Measurements from ENCODE around the gene USF2.

The USF2 gene

GRCh38 chr19:35313587-35313986 lies 44.8 kb downstream of the USF2 start:
- H3K4me1 ChIP-seq, result no peaks in the 10 kb centered on the region
- H3K9me3 ChIP-seq, result no peaks in the 10 kb centered on the region
- H3K4me3 ChIP-seq, result no peak overlapping the region
- no peak for DNase-seq (ENCODE audit: low spot score in 2 of 2)
- H3K36me3 ChIP-seq (replicated peaks), result no peaks in the 10 kb centered on the region
- in situ Hi-C loops (cut with MboI; ENCODE audit: low sequenced_read_pairs), result no loop called here
- no peaks in the 10 kb centered on the region for H3K27me3 ChIP-seq (ENCODE audit: low read depth)

GRCh38 chr19:35314031-35314430 lies 45.3 kb downstream of the USF2 start:
- Histone ChIP-seq H3K4me3 (no peak overlapping the region), H3K9me3 (no peaks in the 10 kb centered on the region), H3K4me1 (no peaks in the 10 kb centered on the region), H3K36me3 (replicated peaks) (no peaks in the 10 kb centered on the region), H3K27me3 (ENCODE audit: low read depth) (no peaks in the 10 kb centered on the region)
- DNase-seq (ENCODE audit: low spot score in 2 of 2), result no peak
- in situ Hi-C loops (cut with MboI; ENCODE audit: low sequenced_read_pairs), result no loop called here

GRCh38 chr19:35314858-35315470 lies 46.2 kb downstream of the USF2 start:
- Histone ChIP-seq H3K27me3 (ENCODE audit: low read depth) (no peaks in the 10 kb centered on the region), H3K9me3 (no peaks in the 10 kb centered on the region), H3K4me1 (no peaks in the 10 kb centered on the region), H3K36me3 (replicated peaks) (no peaks in the 10 kb centered on the region), H3K4me3 (no peak overlapping the region)
- no peak for DNase-seq (ENCODE audit: low spot score in 2 of 2)
- in situ Hi-C loops (cut with MboI; ENCODE audit: low sequenced_read_pairs), result no loop called here

- no peak for DNase-seq (ENCODE audit: low spot score in 2 of 2)
- no peaks in the 10 kb centered on the region for H3K4me1 ChIP-seq
- H3K9me3 ChIP-seq, result no peaks in the 10 kb centered on the region
- in situ Hi-C loops (cut with MboI; ENCODE audit: low sequenced_read_pairs), result no loop called here
- H3K36me3 ChIP-seq (replicated peaks), result no peaks in the 10 kb centered on the region
- H3K27me3 ChIP-seq (ENCODE audit: low read depth), result no peaks in the 10 kb centered on the region
- H3K4me3 ChIP-seq, result no peak overlapping the region
These were observed 47.1 kb downstream of the USF2 start for GRCh38 chr19:35315883-35316282.

GRCh38 chr19:35316560-35316959 lies 47.8 kb downstream of the USF2 start:
- no peak for DNase-seq (ENCODE audit: low spot score in 2 of 2)
- Histone ChIP-seq H3K36me3 (replicated peaks) (no peaks in the 10 kb centered on the region), H3K4me1 (no peaks in the 10 kb centered on the region), H3K9me3 (no peaks in the 10 kb centered on the region), H3K4me3 (no peak overlapping the region), H3K27me3 (ENCODE audit: low read depth) (no peaks in the 10 kb centered on the region)
- in situ Hi-C loops (cut with MboI; ENCODE audit: low sequenced_read_pairs), result no loop called here

GRCh38 chr19:35317464-35318043 lies 48.8 kb downstream of the USF2 start:
- in situ Hi-C loops (cut with MboI; ENCODE audit: low sequenced_read_pairs), result no loop called here
- H3K36me3 ChIP-seq (replicated peaks), result no peaks in the 10 kb centered on the region
- no peaks in the 10 kb centered on the region for H3K4me1 ChIP-seq
- no peaks in the 10 kb centered on the region for H3K27me3 ChIP-seq (ENCODE audit: low read depth)
- no peaks in the 10 kb centered on the region; the same call in 1 of the 2 replicates for H3K9me3 ChIP-seq
- DNase-seq (ENCODE audit: low spot score in 2 of 2), result no peak
- no peak overlapping the region for H3K4me3 ChIP-seq

GRCh38 chr19:35318679-35319448 lies 50.1 kb downstream of the USF2 start:
- no peak for DNase-seq (ENCODE audit: low spot score in 2 of 2)
- Histone ChIP-seq H3K36me3 (replicated peaks) (no peaks in the 10 kb centered on the region), H3K27me3 (ENCODE audit: low read depth) (no peaks in the 10 kb centered on the region), H3K4me3 (no peak overlapping the region), H3K9me3 (no peaks in the 10 kb centered on the region; the same call in 1 of the 2 replicates), H3K4me1 (no peaks in the 10 kb centered on the region)
- in situ Hi-C loops (cut with MboI; ENCODE audit: low sequenced_read_pairs), result no loop called here

- no peaks in the 10 kb centered on the region for H3K27me3 ChIP-seq (ENCODE audit: low read depth)
- H3K36me3 ChIP-seq (replicated peaks), result no peaks in the 10 kb centered on the region
- no peak overlapping the region for H3K4me3 ChIP-seq
- no peaks in the 10 kb centered on the region for H3K4me1 ChIP-seq
- no peak for DNase-seq (ENCODE audit: low spot score in 2 of 2)
- H3K9me3 ChIP-seq, result no peaks in the 10 kb centered on the region; the same call in 1 of the 2 replicates
- in situ Hi-C loops (cut with MboI; ENCODE audit: low sequenced_read_pairs), result no loop called here
These were observed 51.4 kb downstream of the USF2 start for GRCh38 chr19:35320065-35320713.

GRCh38 chr19:35321291-35321690 lies 52.5 kb downstream of the USF2 start:
- no peaks in the 10 kb centered on the region; the same call in 1 of the 2 replicates for H3K9me3 ChIP-seq
- in situ Hi-C loops (cut with MboI; ENCODE audit: low sequenced_read_pairs), result no loop called here
- H3K4me3 ChIP-seq, result no peak overlapping the region
- H3K27me3 ChIP-seq (ENCODE audit: low read depth), result no peaks in the 10 kb centered on the region; the same call in 1 of the 2 replicates
- no peaks in the 10 kb centered on the region for H3K36me3 ChIP-seq (replicated peaks)
- DNase-seq (ENCODE audit: low spot score in 2 of 2), result no peak
- no peaks in the 10 kb centered on the region for H3K4me1 ChIP-seq

GRCh38 chr19:35322014-35322413 lies 53.3 kb downstream of the USF2 start:
- Histone ChIP-seq H3K4me1 (no peaks in the 10 kb centered on the region), H3K9me3 (no peaks in the 10 kb centered on the region; the same call in 1 of the 2 replicates)
- in situ Hi-C loops (cut with MboI; ENCODE audit: low sequenced_read_pairs), result no loop called here

GRCh38 chr19:35327642-35328041 lies 58.9 kb downstream of the USF2 start:
- H3K9me3 ChIP-seq, result no peaks in the 10 kb centered on the region
- DNase-seq (ENCODE audit: low spot score in 2 of 2), result no peak
- H3K36me3 ChIP-seq (replicated peaks), result no peaks in the 10 kb centered on the region
- H3K4me1 ChIP-seq, result no peaks in the 10 kb centered on the region
- H3K4me3 ChIP-seq, result no peak overlapping the region
- in situ Hi-C loops (cut with MboI; ENCODE audit: low sequenced_read_pairs), result no loop called here
- no peaks in the 10 kb centered on the region; the same call in 1 of the 2 replicates for H3K27me3 ChIP-seq (ENCODE audit: low read depth)

More at GRCh38 chr19:35322014-35322413, 53.3 kb downstream of the USF2 start:
- H3K4me3 ChIP-seq, result no peak overlapping the region
- no peak for DNase-seq (ENCODE audit: low spot score in 2 of 2)
- H3K27me3 ChIP-seq (ENCODE audit: low read depth), result no peaks in the 10 kb centered on the region; the same call in 1 of the 2 replicates
- H3K36me3 ChIP-seq (replicated peaks), result no peaks in the 10 kb centered on the region

- in situ Hi-C loops (cut with MboI; ENCODE audit: low sequenced_read_pairs), result no loop called here
- no peak for DNase-seq (ENCODE audit: low spot score in 2 of 2)
These were observed 60.1 kb downstream of the USF2 start, which contains the start of gene CD22 for GRCh38 chr19:35328851-35329285. TSS of gene CD22 (plus strand) at chr19:35329187. CDS start at chr19:35332041, 2,854 bp downstream.

GRCh38 chr19:35329323-35329722 lies 60.6 kb downstream of the USF2 start:
- Histone ChIP-seq H3K27me3 (ENCODE audit: low read depth) (no peaks in the 10 kb centered on the region; the same call in 1 of the 2 replicates), H3K4me3 (no peak overlapping the region), H3K9me3 (no peaks in the 10 kb centered on the region), H3K36me3 (replicated peaks) (no peaks in the 10 kb centered on the region), H3K4me1 (no peaks in the 10 kb centered on the region)
- in situ Hi-C loops (cut with MboI; ENCODE audit: low sequenced_read_pairs), result no loop called here
- DNase-seq (ENCODE audit: low spot score in 2 of 2), result no peak

More at GRCh38 chr19:35328851-35329285, 60.1 kb downstream of the USF2 start, which contains the start of gene CD22:
- Histone ChIP-seq H3K9me3 (no peaks in the 10 kb centered on the region), H3K4me3 (no peak within 1 kb of the TSS), H3K4me1 (no peaks in the 10 kb centered on the region), H3K27me3 (ENCODE audit: low read depth) (no peaks in the 10 kb centered on the region; the same call in 1 of the 2 replicates), H3K36me3 (replicated peaks) (no peaks in the 10 kb centered on the region)
